ENCODE results near the gene RHBDF2. TPM values are rescaled to one million over a fixed set of nuclear protein-coding genes. Genes with fewer than 3 reads are reported as not detected.

Gene RHBDF2
- total RNA-seq, 1 experiment from 2014 or later: 46.5 TPM

- DNase-seq (ENCODE audit: low spot score): no peak
Observed at GRCh38 chr17:76462556-76463290, 38.5 kb downstream of the RHBDF2 start.

DNA sequence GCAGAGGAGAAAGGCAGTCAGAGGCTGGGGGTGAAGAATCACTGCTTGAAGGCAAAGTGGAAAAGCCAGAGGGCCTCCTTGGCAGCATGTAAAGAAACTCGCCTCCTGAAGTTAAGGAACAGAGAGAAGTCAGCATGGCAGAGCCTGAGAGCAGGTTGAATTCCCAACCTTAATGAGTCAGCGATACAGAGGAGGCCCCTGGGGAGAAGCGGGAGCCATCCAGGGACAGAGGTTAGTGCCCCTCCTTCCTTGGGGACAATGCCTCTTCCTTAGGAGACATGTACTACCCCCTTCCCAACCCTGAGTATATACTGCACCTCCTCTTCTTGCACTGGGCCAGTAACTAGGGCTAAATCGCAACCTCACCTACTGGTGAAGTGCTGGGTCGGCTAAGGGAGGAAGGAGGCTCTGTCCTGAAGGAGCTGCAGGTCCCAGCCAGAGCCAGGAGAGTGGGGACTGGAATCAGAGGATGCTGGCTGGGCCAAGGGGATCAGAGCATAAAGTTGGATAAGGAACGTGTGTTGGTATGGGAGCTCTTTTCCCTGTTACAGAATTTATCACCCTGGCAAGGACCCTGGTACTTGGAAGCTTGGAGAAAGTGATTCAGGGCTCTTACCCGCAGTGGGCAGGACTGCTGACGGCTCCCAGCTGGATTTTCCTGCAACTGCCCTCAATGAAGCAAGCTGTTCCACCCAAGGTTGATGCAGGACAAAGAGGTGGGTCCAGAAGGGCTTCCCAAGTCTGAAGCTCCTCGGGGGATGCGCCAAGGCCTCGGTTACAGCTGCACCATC is 39.3 kb downstream of the RHBDF2 start:
- no peak for DNase-seq (ENCODE audit: low spot score)

DNA sequence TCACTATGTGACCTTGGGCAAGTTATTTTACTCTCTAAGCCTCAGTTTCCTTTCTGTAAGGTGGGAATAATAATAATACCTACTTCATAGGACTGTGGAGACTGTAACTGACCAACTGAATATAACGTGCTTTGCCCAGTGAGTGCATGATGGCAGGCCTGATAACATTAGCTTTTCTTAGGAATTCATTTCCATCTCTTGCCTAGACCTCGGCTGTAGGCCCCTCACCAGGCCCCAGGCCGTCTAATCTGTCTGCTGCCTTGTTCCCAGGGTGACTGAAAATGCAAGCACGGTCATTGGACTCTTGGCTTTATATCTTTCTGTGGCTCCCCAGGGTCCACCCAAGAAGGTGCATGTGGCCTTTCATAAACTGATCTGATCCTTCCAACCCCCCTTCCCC is 41.5 kb downstream of the RHBDF2 start:
- no peak for DNase-seq (ENCODE audit: low spot score)

GRCh38 chr17:76458580-76459490 is 42.4 kb downstream of the RHBDF2 start:
- DNase-seq (ENCODE audit: low spot score): peak; percentile 71

- no peak for DNase-seq (ENCODE audit: low spot score)
Observed at GRCh38 chr17:76453431-76453743, 47.8 kb downstream of the RHBDF2 start.

DNA sequence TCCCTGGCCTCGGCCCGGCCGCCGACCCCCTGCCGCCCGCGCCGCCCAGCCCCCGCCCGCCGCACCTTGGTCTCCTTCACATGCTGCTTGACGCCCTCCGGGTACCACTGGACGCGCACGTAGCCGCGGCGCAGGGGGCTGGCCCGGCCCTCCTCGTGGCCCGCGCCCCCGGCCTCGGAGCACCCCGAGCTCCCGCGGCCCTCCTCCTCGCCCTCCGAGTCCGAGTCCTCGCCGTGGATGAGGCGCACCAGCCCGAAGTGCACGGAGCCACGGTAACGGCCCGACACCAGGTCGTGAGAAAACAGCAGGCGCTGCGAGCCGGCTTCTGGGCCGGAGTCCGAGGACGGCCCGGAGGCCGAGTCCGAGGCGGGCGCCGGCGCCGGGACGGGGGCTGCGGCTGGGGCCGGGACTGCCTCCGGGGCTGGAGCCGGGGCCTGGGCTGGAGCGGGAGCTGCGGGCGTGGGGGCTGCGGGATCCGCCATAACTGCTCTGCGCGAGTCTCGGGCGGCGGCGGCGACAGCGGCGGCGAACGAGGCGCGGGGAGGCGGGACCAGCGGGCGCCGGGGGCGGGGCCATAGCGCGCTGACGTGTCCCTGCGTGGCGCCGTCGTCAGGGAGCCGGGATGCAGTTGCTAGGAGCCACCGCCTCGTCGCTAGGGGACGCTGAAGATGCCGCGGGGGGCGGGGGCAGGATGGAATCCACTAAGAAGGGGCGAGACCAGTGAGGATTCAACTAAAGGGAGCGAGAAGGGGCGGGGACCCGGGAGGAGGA is 48.4 kb downstream of the RHBDF2 start, which contains the start of gene UBE2O:
Gene UBE2O (minus strand): TSS at position 493 of the 771 bp plus-strand sequence. CDS start 11 bp downstream, at position 482.
- peak; percentile 82 for DNase-seq (ENCODE audit: low spot score)

- DNase-seq (ENCODE audit: low spot score): peak; percentile 15
Observed at GRCh38 chr17:76452127-76452659, 49.0 kb downstream of the RHBDF2 start.

GRCh38 chr17:76451506-76451905 is 49.7 kb downstream of the RHBDF2 start:
- DNase-seq (ENCODE audit: low spot score): no peak

DNA sequence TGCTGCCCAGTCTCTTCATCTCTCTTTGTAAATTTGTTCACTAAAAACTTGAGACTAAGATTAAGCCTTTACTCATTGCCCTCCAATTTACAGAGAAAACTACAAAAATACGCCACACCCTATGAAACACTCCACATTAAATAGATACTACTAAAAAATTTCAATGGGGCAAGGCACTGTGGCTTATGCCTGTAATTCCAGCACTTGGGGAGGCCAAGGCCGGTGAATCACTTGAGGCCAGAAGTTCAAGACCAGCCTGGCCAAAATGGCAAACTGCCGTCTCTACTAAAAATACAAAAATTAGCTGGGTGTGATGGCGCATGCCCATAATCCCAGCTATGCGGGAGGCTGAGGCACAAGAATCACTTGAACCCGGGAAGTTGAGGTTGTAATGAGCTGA is 52.1 kb downstream of the RHBDF2 start:
- DNase-seq (ENCODE audit: low spot score): no peak

DNA sequence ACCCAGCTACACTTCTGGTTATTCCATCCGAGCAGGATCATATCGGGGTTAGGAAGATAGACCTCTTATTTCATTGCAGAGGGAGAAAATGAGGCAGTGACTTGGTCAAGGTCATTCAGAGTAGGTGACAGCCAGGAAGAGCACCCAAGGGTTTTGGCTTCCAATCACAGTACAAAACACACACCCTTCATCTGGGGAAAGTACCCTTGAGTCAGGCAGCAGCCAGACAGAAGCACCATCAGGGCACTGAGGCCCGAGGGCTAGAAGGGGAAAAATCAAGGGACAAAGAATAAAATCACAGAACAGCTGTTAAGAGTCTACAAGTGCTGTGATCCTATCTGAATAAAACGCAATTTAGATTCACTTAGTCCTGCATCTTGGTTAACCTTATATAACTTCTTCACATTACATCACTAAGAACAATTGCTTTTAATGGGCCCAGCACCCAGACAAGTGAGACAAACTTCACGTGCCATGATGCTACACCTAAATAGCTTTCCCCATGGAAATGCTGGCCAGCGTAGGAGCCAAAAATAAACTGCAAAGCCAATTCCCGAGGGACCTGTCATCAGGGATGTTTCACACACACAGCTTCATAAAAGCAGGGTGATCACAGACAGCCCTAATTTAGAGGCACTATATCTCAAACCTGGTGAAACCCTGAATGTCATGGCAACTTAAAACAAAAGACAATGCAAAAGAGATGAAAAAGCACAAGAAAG is 53.1 kb downstream of the RHBDF2 start:
- DNase-seq (ENCODE audit: low spot score): no peak

DNA sequence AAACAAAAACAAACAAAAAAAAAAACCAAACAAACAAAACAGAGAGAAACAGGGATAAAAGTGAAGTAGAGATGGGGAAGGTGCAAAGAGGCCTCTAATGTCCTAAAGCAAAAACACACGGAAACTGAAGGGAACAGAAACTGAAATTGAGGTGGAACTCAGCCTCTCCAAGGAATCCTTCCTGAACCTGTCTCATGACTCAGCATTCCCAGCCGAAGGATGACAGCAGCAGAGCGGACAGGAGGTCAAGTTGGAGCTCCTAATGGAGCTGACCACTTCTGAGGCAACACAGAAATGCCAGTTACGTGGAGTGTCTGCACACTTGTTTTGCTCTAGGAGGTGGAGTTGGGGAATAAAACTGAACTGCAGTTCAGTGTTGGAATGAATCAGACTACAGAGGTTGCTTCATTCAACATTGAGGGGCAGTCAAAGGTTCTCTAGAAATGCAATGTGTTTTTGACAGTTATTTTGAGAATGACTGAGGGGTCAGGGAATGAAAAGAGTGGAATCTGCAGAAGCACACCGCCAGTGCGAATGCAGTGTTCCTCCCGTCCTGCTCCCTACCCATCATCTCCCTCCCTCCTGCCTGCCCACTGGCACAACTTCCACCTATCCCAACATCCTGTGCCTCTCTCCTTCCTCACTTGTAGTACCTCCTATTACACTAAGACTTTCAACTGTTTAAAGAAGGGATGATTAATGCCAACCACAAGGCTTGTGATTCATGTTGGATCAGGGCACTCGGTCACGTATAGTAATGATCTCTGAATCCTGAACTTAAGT is 54.6 kb downstream of the RHBDF2 start:
- peak; percentile 67 for DNase-seq (ENCODE audit: low spot score)

- DNase-seq (ENCODE audit: low spot score): no peak
Observed at GRCh38 chr17:76445697-76446448, 55.4 kb downstream of the RHBDF2 start.

DNA sequence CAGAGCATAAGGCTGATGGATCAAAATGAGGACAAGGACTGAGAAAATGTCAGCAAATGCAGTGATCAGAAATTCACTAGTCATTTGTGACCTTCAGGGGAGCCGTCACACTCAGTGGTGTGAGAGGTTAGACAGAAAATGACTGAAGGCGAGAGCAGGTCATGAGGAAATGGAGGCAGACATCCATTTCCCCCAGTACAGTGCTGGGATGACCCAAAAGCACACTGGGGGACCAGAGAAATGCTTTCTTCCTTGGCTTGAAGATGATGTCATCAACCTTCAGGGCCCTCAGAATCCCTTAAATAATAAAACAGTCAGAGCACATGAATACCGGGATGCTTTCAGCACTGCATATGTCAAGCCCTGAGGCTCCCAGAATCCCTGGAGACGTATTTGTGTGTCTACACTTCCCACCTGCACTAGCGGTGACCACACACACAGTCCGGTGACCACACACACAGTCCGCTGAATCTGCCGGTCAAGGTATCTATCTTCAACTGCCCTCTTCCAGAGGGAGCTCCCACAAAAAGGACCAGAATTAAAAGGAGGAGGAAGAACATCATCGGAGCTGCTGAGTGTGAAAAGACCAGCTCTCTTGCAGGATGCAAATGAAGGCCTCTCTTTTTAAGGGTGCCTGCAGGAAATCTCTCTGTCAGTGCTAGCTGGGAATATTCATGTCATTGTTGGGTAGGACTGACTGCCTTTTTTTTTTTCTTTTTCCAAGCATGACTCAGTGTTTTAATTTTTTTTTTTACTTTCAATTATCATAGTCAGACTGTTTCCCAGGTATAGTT is 56.5 kb downstream of the RHBDF2 start:
- no peak for DNase-seq (ENCODE audit: low spot score)

- DNase-seq (ENCODE audit: low spot score): no peak
Observed at GRCh38 chr17:76442341-76443338, 58.6 kb downstream of the RHBDF2 start.

- DNase-seq (ENCODE audit: low spot score): no peak
Observed at GRCh38 chr17:76441686-76442340, 59.4 kb downstream of the RHBDF2 start.

DNA sequence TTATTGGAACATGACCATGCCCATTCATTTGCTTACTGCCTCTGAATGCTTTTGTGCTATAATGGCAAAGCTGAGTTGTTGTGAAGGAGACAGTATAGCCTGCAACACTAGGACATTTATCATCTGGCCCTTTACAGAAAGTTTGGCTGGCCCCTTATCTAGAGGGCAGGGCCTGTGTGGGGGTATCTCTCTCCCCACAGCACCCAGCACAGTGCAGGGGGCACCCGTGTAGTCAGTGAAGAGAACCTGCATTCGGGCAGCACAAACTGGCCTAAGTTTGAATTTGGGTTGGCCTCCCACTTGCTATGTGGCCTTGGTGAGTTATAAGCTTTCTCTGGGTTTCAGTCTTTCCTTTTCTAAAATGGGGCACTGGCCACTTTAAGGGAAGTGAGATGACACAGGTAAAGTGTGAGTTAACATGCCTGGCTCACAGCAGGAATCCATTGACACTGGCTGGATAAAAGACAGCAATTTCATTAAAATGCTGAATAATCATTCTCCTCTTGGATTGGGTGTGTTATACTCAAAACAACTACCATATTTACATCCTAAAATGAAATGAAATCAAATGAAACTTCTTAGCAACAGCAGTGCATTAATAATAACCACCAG is 60.4 kb downstream of the RHBDF2 start:
- DNase-seq (ENCODE audit: low spot score): no peak
